Liver (tissue), 3 donors: ENCODE measurements around the gene SLC26A9.
A peak's percentile ranks its signal among the peaks of the same experiment; 100 is the strongest.
"Not testable (repeated sequence)": the region's sequence is repeated elsewhere in the genome, so short reads cannot be mapped to it uniquely, and the experiment has no call there.

Experiments used
- CTCF ChIP-seq: fragments of 150-350 bp; IDR thresholded peaks from 2 replicates; pipeline ENCODE4 v1.5.1; 2017; ENCODE audit warnings: improper control_type of control experiment, low read depth, low read length; ENCODE audit not compliant: missing input control
- EGR1 ChIP-seq, 2 donors: IDR thresholded peaks; 2 replicates each; pipeline ENCODE4 v1.6.1; 2016 to 2018; ENCODE audit warnings: antibody characterized with exemption in 2 of 2, low read depth in 2 of 2
- FOXA1 ChIP-seq: IDR thresholded peaks from 2 replicates; pipeline ENCODE4 v1.6.1; 2016; ENCODE audit warnings: antibody characterized with exemption
- GABPA ChIP-seq, 2 donors: IDR thresholded peaks in 1 of 2; conservative IDR thresholded peaks in 1 of 2; 2 replicates each; pipeline ENCODE4 v1.6.1; 2016; ENCODE audit warnings: antibody characterized with exemption in 2 of 2, mild to moderate bottlenecking in 1 of 2, moderate library complexity in 1 of 2
- RAD21 ChIP-seq, 2 donors: IDR thresholded peaks; 2 replicates each; pipeline ENCODE4 v1.6.1; 2016; ENCODE audit warnings: antibody characterized with exemption in 2 of 2, mild to moderate bottlenecking in 2 of 2
- RXRA ChIP-seq, 2 donors: IDR thresholded peaks; 2 replicates each; pipeline ENCODE4 v1.6.1; 2017 to 2018; ENCODE audit warnings: antibody characterized with exemption in 2 of 2, mild to moderate bottlenecking in 1 of 2
- SP1 ChIP-seq: IDR thresholded peaks from 2 replicates; pipeline ENCODE4 v1.6.1; 2018; ENCODE audit warnings: antibody characterized with exemption, mild to moderate bottlenecking
- TAF1 ChIP-seq: conservative IDR thresholded peaks from 2 replicates; pipeline ENCODE4 v1.6.1; 2016; ENCODE audit warnings: antibody characterized with exemption, mild to moderate bottlenecking
- YY1 ChIP-seq: IDR thresholded peaks from 2 replicates; pipeline ENCODE4 v1.6.1; 2016; ENCODE audit warnings: antibody characterized with exemption, mild to moderate bottlenecking
- ZBTB33 ChIP-seq: IDR thresholded peaks from 2 replicates; pipeline ENCODE4 v1.6.1; 2016; ENCODE audit warnings: antibody characterized with exemption
- TF ChIP-seq, protein P1 (sequence below): IDR thresholded peaks from 2 replicates; pipeline ENCODE4 v1.6.1; 2016; ENCODE audit warnings: antibody characterized with exemption, mild to moderate bottlenecking
- TF ChIP-seq, protein P2 (sequence below): IDR thresholded peaks from 2 replicates; pipeline ENCODE4 v1.6.1; 2016; ENCODE audit warnings: antibody characterized with exemption
- TF ChIP-seq, protein P3 (sequence below): IDR thresholded peaks from 2 replicates; pipeline ENCODE4 v1.6.1; 2016; ENCODE audit warnings: antibody characterized with exemption
- donor health status: healthy.
- donor health status: healthy.

DNA sequence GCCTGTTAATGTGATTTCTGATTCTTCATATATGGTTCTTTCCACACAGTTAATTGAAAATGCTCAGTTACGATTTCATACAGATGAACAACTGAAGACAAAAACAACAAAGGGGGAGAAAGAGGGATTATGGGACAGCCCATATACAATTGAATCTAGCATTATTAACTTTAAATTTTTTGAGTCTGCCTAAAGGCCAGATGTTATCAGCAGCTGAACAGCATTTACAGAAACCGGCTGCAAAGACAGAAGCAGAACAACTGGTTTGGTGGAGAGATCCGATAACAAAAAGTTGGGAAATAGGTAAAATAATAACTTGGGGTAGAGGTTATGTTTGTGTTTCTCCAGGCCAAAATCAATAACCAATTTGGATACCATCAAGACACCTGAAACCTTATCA is 49.1 kb downstream of the SLC26A9 start:
- TF ChIP-seq CTCF; TAF1; FOXA1; ZBTB33; RAD21 (IDR thresholded peaks at IDR 0.05); SP1; YY1; GABPA (IDR thresholded peaks at IDR 0.05 in 1 of 2, conservative IDR thresholded peaks at IDR 0.05 in 1 of 2); EGR1 (IDR thresholded peaks at IDR 0.05; ENCODE audit: low read depth in 2 of 2): not testable (repeated sequence)
- TF ChIP-seq, protein P1, sequence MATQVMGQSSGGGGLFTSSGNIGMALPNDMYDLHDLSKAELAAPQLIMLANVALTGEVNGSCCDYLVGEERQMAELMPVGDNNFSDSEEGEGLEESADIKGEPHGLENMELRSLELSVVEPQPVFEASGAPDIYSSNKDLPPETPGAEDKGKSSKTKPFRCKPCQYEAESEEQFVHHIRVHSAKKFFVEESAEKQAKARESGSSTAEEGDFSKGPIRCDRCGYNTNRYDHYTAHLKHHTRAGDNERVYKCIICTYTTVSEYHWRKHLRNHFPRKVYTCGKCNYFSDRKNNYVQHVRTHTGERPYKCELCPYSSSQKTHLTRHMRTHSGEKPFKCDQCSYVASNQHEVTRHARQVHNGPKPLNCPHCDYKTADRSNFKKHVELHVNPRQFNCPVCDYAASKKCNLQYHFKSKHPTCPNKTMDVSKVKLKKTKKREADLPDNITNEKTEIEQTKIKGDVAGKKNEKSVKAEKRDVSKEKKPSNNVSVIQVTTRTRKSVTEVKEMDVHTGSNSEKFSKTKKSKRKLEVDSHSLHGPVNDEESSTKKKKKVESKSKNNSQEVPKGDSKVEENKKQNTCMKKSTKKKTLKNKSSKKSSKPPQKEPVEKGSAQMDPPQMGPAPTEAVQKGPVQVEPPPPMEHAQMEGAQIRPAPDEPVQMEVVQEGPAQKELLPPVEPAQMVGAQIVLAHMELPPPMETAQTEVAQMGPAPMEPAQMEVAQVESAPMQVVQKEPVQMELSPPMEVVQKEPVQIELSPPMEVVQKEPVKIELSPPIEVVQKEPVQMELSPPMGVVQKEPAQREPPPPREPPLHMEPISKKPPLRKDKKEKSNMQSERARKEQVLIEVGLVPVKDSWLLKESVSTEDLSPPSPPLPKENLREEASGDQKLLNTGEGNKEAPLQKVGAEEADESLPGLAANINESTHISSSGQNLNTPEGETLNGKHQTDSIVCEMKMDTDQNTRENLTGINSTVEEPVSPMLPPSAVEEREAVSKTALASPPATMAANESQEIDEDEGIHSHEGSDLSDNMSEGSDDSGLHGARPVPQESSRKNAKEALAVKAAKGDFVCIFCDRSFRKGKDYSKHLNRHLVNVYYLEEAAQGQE, result not testable (repeated sequence)
- TF ChIP-seq, protein P2, sequence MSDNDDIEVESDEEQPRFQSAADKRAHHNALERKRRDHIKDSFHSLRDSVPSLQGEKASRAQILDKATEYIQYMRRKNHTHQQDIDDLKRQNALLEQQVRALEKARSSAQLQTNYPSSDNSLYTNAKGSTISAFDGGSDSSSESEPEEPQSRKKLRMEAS, result not testable (repeated sequence)
- TF ChIP-seq, protein P3, sequence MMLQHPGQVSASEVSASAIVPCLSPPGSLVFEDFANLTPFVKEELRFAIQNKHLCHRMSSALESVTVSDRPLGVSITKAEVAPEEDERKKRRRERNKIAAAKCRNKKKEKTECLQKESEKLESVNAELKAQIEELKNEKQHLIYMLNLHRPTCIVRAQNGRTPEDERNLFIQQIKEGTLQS, result not testable (repeated sequence)
- peak in 1 of 2 donors; percentile 31 for TF ChIP-seq RXRA (IDR thresholded peaks at IDR 0.05)
